ENCODE measurements around the gene MYO1H.

MYO1H gene

DNA sequence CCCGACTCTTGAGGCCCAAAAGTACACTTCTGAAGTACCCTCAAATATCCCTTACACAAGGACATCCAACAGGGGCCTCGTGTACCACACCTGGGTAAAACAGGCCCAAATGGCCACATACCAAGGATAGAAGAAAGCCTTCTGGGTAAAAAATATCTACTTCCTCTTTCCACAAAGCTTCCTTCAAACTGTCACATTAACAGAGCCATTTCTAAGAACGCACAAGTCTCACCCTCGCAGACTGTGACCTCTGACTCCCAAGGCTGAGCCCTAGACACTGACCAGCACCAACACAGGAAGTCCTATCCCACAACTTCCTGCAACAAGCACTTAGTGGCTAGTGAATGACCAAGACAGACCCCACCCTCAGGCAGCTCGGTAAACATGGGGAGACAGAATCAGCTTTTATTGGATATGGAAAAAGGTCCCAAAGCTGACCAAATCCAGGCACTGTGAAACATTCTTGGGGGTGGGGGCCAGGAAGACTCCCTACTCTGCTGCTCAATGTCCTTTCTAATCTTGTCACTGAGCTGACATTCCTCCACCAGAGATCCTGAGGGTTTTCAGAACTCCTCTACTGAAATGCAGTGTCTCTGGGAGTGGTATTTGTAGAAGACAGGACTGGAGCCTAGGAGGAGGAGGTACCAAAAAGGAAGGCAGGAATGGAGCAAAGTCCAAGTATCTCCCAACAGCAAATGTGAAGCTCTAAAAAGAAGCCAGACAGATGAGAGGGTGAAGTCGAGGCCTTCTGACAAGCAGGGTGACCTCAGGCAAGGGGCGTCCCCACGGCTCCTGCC lies 113.5 kb downstream of the MYO1H start:
- H3K4me3 ChIP-seq (replicated peaks; ENCODE audit: low read depth, low read length), result no peak overlapping the region
- DNase-seq (ENCODE audit: low read depth), result peak; percentile 61

DNA sequence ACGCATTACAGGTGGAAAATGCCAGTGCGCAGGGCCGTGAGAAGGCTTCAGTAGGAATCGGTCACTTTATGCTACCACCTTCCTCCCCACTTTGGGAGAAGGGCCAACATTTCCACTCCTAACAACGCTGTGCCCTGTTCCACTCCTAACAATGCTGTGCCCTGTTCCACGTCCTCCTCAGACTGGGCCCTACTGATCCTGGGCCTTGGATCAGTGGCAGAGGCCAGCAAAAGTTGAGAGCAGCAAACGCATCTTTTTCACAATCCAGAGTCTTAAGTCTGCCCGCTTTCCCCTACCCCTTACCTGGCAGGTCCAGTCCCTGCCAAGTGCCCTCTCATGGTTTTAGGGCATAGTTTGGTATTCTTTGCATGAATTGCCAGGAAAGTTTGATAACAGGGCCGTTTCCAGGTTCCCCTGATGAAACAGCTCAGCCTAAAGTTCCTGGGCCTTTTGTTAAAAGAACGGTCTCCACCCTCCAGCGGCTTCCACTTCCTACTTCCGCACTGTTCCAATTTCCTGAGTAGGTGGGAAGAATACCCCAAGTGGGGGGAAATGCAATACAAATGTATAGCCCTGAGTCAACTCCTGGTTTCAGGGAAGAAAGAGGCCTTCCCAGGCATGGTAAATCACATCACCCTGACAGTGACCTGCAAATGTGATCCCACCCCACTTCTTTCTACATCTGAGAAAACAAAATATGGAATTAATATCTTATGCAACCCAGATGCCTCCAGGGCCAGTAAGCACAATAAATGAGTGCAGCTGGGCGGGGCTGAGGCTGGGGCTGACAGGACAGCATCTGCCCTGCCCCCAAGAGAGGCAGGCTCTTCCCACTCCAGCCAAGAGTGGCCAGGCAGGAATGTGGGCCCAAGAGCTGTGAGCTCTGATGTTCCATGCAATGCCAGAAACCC lies 114.4 kb downstream of the MYO1H start:
- peak overlapping the region; percentile 30 for H3K4me3 ChIP-seq (replicated peaks; ENCODE audit: low read depth, low read length)
- TF ChIP-seq, protein P1, sequence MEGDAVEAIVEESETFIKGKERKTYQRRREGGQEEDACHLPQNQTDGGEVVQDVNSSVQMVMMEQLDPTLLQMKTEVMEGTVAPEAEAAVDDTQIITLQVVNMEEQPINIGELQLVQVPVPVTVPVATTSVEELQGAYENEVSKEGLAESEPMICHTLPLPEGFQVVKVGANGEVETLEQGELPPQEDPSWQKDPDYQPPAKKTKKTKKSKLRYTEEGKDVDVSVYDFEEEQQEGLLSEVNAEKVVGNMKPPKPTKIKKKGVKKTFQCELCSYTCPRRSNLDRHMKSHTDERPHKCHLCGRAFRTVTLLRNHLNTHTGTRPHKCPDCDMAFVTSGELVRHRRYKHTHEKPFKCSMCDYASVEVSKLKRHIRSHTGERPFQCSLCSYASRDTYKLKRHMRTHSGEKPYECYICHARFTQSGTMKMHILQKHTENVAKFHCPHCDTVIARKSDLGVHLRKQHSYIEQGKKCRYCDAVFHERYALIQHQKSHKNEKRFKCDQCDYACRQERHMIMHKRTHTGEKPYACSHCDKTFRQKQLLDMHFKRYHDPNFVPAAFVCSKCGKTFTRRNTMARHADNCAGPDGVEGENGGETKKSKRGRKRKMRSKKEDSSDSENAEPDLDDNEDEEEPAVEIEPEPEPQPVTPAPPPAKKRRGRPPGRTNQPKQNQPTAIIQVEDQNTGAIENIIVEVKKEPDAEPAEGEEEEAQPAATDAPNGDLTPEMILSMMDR (IDR thresholded peaks at IDR 0.05; ENCODE audit: low read length, missing control alignments), result no peak

More for the DNA sequence above, 113.5 kb downstream of the MYO1H start:
- TF ChIP-seq, protein P1 (IDR thresholded peaks at IDR 0.05; ENCODE audit: low read length, missing control alignments), result no peak

DNA sequence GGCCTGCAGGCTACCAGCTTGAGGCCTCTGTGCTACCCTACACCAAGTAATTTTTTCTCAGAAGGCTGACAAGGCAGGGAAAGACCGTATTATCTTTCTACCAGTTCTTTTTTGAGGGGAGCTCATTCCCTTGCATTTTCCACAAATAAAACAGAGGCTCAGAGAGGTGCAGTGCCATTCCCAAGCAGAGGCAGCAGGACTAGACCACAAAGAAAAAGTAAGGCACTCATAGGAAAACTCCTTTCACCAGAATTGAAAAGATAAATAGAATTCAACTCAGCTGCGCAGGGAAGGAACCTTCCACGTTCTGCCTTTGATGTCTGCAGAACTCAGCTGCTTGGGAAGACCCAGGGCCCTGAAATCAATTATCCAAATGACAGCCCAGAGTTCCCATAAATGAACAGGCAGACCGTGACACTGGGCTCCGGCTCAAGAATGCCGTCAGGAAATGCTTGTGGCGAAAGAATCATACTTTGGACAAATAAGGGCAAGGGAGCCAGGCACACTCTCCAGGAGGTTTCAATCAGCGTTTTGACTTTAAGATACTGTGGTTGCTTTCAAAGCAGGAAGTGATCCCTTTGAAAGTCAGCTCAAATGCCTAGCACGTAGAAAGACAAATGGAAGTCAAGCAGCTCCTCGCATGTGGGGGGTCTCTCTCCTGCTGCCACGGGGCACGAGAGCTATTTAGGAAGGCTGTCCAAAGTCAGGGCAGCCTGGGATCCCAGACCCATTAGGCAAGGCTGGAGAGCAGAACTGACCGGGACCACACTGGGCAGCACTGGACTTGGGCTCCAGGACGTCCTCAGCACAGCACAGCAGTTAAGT lies 115.4 kb downstream of the MYO1H start:
- DNase-seq (ENCODE audit: low read depth), result peak; percentile 99
- peak overlapping the region; percentile 30 for H3K4me3 ChIP-seq (replicated peaks; ENCODE audit: low read depth, low read length)
- TF ChIP-seq, protein P1 (IDR thresholded peaks at IDR 0.05; ENCODE audit: low read length, missing control alignments), result no peak

More for the DNA sequence above, 114.4 kb downstream of the MYO1H start:
- DNase-seq (ENCODE audit: low read depth), result peak; percentile 97

DNA sequence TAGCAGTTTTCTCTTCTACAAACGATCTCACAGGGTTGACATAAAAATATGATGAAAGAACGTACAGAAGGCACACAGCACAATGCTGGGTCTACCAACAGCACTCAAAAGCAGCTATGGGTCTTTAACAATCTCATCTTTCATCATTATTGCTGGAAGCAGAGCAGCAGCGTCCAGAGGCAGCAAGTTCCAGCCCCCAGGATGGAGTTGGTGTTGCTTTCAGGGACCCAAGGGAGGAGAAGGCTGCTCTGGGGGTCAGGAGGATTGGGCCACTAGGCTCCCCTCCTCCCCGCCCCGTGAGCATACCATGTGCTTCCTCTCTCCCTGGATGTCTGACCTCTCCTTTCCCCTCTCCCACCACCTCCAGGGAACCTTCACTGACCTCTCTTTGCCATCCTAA lies 116.1 kb downstream of the MYO1H start:
- TF ChIP-seq, protein P1 (IDR thresholded peaks at IDR 0.05; ENCODE audit: low read length, missing control alignments), result no peak
- peak; percentile 32 for DNase-seq (ENCODE audit: low read depth)
- peak overlapping the region; percentile 21 for H3K4me3 ChIP-seq (replicated peaks; ENCODE audit: low read depth, low read length)

DNA sequence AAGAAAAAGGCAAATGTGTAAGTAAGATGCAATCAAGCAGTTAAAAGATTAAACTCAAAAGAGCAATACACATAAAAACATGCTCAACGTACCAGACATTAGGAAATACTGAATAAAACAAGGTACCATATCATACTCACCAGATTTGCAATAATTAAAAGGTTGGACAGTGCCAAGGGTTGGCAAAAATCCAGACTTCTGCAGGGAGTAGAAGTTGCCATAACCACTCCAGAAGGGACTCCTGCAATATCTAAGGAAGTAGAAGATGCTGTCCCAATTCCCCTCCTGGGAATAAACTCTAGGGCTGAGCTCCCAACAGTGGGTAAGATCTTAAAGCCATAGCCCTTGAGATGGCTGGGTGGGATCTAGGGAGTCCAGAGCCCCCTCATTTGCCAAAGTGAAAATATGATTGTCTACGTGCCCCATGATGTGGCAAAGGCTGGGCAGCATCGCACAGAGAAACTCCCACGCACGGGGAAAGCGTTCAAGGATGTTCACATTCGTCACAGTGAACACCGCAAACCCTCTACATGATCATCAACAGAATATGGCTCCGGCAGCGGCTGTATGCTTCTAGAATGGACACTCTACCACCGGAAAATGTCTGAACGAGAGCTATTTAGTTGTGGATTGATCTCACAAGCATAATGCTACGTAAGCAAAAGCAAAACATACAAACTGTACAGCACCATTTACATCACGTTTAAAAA lies 117.1 kb downstream of the MYO1H start:
- TF ChIP-seq, protein P1 (IDR thresholded peaks at IDR 0.05; ENCODE audit: low read length, missing control alignments), result no peak
- DNase-seq (ENCODE audit: low read depth), result peak; percentile 56
- no peak overlapping the region for H3K4me3 ChIP-seq (replicated peaks; ENCODE audit: low read depth, low read length)

DNA sequence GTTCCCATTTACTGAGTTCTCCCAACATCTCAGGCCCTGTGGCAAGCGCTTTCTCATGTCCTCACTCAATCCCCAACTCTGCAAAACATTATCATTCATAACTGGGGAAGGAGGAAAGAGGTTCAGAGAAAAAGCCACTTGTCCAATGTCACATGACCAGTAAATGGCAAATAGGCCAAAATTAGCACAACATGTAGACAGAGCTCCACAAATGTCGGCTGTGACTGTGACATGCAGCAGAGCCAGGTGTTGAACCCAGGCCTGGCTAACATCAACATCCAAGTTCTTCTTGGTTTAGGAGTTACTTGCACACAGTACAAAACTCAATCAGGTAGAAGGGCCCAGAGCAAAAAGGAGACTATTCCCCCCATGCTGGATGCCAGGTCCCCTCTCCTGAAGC lies 118.6 kb downstream of the MYO1H start:
- H3K4me3 ChIP-seq (replicated peaks; ENCODE audit: low read depth, low read length), result no peak overlapping the region
- no peak for DNase-seq (ENCODE audit: low read depth)
- TF ChIP-seq, protein P1 (IDR thresholded peaks at IDR 0.05; ENCODE audit: low read length, missing control alignments), result no peak

Measured in fibroblast of pulmonary artery (primary cell).